Osteocyte (in vitro differentiated cells): Measurements from ENCODE around the gene PSMC3. TPM values are rescaled to one million over a fixed set of nuclear protein-coding genes. Genes with fewer than 3 reads are reported as not detected.

Experiments used
- DNase-seq: peaks from one replicate; pipeline ENCODE4 v3.0.0; 2021; ENCODE audit warnings: mixed read lengths; ENCODE audit not compliant: unreplicated experiment; ENCODE audit errors: extremely low spot score
- H3K27ac Mint-ChIP-seq: one replicate; pipeline ENCODE4 v1.8.0; 2021; ENCODE audit warnings: mild to moderate bottlenecking, mixed read lengths; ENCODE audit not compliant: unreplicated experiment
- H3K27me3 Mint-ChIP-seq: one replicate; pipeline ENCODE4 v1.8.0; 2021; ENCODE audit warnings: mixed read lengths; ENCODE audit not compliant: unreplicated experiment
- H3K36me3 Mint-ChIP-seq: one replicate; pipeline ENCODE4 v1.8.0; 2021; ENCODE audit warnings: mixed read lengths; ENCODE audit not compliant: unreplicated experiment
- H3K4me1 Mint-ChIP-seq: one replicate; pipeline ENCODE4 v1.8.0; 2021; ENCODE audit warnings: mixed read lengths; ENCODE audit not compliant: unreplicated experiment
- H3K4me3 Mint-ChIP-seq: one replicate; pipeline ENCODE4 v1.8.0; 2021; ENCODE audit warnings: mild to moderate bottlenecking, moderate library complexity, mixed read lengths; ENCODE audit not compliant: unreplicated experiment
- H3K9me3 Mint-ChIP-seq: one replicate; pipeline ENCODE4 v1.8.0; 2021; ENCODE audit warnings: mixed read lengths; ENCODE audit not compliant: unreplicated experiment
- total RNA-seq: library from RNA; stranded (reverse); gene quantifications from 2 replicates; pipeline ENCODE4 v1.2.1, GENCODE V29; 2021
- TF ChIP-seq, protein P1 (sequence below): fragments of 200-600 bp; sonication (generic); IDR thresholded peaks from 2 replicates; pipeline ENCODE4 v1.5.0; 2021; ENCODE audit warnings: antibody characterized with exemption, mild to moderate bottlenecking, moderate library complexity

PSMC3 gene
- total RNA-seq, 1 donor from 2014 or later = 123 TPM

GRCh38 chr11:47449541-47449940, 23.3 kb upstream of the PSMC3 start:
- Mint-ChIP-seq H3K9me3 (no peaks in the 10 kb centered on the region), H3K4me1 (peaks cover 2% of the 10 kb centered on the region), H3K27me3 (no peaks in the 10 kb centered on the region), H3K36me3 (no peaks in the 10 kb centered on the region), H3K4me3 (no peak overlapping the region), H3K27ac (no peak overlapping the region)
- no peak for DNase-seq
- TF ChIP-seq, protein P1, sequence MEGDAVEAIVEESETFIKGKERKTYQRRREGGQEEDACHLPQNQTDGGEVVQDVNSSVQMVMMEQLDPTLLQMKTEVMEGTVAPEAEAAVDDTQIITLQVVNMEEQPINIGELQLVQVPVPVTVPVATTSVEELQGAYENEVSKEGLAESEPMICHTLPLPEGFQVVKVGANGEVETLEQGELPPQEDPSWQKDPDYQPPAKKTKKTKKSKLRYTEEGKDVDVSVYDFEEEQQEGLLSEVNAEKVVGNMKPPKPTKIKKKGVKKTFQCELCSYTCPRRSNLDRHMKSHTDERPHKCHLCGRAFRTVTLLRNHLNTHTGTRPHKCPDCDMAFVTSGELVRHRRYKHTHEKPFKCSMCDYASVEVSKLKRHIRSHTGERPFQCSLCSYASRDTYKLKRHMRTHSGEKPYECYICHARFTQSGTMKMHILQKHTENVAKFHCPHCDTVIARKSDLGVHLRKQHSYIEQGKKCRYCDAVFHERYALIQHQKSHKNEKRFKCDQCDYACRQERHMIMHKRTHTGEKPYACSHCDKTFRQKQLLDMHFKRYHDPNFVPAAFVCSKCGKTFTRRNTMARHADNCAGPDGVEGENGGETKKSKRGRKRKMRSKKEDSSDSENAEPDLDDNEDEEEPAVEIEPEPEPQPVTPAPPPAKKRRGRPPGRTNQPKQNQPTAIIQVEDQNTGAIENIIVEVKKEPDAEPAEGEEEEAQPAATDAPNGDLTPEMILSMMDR = no peak

- Mint-ChIP-seq H3K27ac (no peak within 1 kb of the TSS), H3K4me3 (no peak within 1 kb of the TSS), H3K36me3 (no peaks in the 10 kb centered on the region), H3K27me3 (no peaks in the 10 kb centered on the region), H3K4me1 (no peaks in the 10 kb centered on the region), H3K9me3 (no peaks in the 10 kb centered on the region)
- TF ChIP-seq, protein P1 = no peak
- DNase-seq = no peak
Measured at GRCh38 chr11:47448566-47449427, 22.6 kb upstream of the PSMC3 start, which contains the start of gene RAPSN. Gene RAPSN (minus strand): TSS chr11:47449136. CDS start chr11:47448964, 172 bp downstream.

DNA sequence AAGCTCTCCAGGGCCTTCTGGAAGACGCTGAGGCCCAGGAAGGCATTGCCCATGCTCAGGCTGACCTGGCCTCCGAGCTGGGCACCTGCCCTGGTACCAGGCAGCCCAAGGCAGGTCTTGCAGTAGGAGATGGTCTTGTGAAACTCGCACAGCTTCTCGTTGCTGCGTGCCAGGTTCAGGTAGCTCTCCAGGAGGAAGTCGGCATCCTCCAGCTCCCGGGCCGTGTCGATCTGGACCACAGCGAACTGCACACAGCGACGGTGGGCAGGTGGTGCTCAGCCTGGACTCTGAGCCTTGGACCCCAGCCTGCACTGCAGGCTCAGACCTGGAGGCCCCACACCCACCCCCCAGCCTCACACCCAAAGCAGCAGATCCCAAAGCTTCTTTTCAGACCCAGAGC, 21.7 kb upstream of the PSMC3 start:
- Mint-ChIP-seq H3K27ac (no peak overlapping the region), H3K27me3 (no peaks in the 10 kb centered on the region), H3K9me3 (no peaks in the 10 kb centered on the region)

DNA sequence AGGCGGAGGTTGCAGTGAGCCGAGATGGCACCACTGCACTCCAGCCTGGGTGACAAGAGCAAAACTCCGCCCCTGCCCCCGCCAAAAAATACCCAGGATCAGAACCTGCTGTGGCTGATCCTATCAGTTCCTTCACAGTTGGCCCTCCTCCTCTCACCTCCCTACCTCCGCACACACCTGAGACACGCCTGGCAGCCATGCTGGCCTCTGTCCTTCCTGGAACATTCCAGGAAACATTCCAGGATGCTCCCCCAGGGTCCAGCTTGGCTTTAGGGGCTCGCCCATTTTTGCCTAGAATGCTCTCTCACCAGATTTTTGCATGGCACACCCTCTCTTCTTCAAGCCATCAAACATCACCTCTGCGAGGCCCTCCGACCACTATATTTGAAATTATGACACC, 20.6 kb upstream of the PSMC3 start:
- H3K27ac Mint-ChIP-seq = no peak overlapping the region
- no peaks in the 10 kb centered on the region for H3K9me3 Mint-ChIP-seq

More for the DNA sequence above, 21.7 kb upstream of the PSMC3 start:
- no peak overlapping the region for H3K4me3 Mint-ChIP-seq
- no peak for DNase-seq
- H3K36me3 Mint-ChIP-seq = no peaks in the 10 kb centered on the region
- TF ChIP-seq, protein P1 = no peak
- H3K4me1 Mint-ChIP-seq = no peaks in the 10 kb centered on the region

DNA sequence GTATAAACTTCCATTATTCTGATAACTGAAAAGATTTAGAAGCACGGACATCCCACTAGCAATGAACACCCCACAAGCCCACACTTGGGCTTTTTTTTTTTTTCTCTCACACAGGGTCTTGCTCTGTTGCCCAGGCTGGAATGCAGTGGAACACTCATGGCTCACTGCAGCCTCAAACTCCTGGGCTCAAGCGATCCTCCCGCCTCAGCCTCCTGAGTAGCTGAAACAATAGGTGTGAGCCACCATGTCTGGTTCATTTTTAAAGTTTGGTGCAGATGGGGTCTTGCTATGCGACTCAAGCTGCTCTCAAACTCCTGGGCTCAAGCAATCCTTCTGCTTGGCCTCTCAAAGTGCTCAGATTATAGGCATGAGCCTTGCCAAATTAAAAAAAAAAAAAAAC, 19.6 kb upstream of the PSMC3 start:
- no peak for DNase-seq
- Mint-ChIP-seq H3K4me3 (no peak overlapping the region), H3K27ac (no peak overlapping the region), H3K27me3 (no peaks in the 10 kb centered on the region), H3K4me1 (no peaks in the 10 kb centered on the region), H3K9me3 (no peaks in the 10 kb centered on the region), H3K36me3 (no peaks in the 10 kb centered on the region)
- TF ChIP-seq, protein P1 = no peak

More for the DNA sequence above, 20.6 kb upstream of the PSMC3 start:
- Mint-ChIP-seq H3K4me3 (no peak overlapping the region), H3K4me1 (no peaks in the 10 kb centered on the region), H3K36me3 (no peaks in the 10 kb centered on the region), H3K27me3 (no peaks in the 10 kb centered on the region)
- TF ChIP-seq, protein P1 = no peak
- no peak for DNase-seq
